Measurements from ENCODE around the gene ARHGAP15.

ARHGAP15 gene

DNA sequence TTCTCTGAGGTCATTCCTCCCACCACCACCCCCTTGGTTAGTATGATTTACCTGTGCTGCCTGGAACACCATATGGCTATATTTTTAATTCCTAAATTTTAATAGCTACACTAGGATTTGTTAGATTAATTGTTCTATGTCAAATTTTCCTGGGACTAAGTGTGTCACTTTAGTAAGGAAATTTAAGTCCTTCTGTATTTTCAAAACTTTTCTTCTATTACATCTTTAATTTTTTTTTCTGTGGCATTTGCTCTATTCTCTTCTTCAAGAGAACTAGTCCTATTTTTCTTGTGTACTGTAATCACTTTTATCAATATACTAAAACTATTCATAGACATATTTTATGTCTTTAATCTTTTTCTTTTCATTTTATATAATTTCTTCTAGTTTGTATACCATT lies 456.9 kb downstream of the ARHGAP15 start:
- Histone ChIP-seq H3K4me2 (ENCODE audit: low read length) (no peak overlapping the region), H3K9me2 (replicated peaks; ENCODE audit: control insufficient read depth, low read length) (no peaks in the 10 kb centered on the region), H3K4me1 (ENCODE audit: control insufficient read depth, low read length) (no peaks in the 10 kb centered on the region), H3K79me2 (ENCODE audit: control insufficient read depth, low read length) (no peaks in the 10 kb centered on the region), H3K27ac (ENCODE audit: low read depth, low read length) (no peak overlapping the region), H3K4me3 (ENCODE audit: low read length) (no peak overlapping the region), H3F3A (ENCODE audit: control insufficient read depth, insufficient read depth) (no peaks in the 10 kb centered on the region), H3K27me3 (ENCODE audit: control insufficient read depth, low read length) (no peaks in the 10 kb centered on the region), H3K36me3 (ENCODE audit: control insufficient read depth, low read length) (no peaks in the 10 kb centered on the region), H3K9me3 (ENCODE audit: control insufficient read depth, insufficient read depth, low read length) (no peaks in the 10 kb centered on the region), H4K20me1 (ENCODE audit: control insufficient read depth, insufficient read depth, low read depth, low read length) (no peaks in the 10 kb centered on the region)
- TF ChIP-seq, protein P1, sequence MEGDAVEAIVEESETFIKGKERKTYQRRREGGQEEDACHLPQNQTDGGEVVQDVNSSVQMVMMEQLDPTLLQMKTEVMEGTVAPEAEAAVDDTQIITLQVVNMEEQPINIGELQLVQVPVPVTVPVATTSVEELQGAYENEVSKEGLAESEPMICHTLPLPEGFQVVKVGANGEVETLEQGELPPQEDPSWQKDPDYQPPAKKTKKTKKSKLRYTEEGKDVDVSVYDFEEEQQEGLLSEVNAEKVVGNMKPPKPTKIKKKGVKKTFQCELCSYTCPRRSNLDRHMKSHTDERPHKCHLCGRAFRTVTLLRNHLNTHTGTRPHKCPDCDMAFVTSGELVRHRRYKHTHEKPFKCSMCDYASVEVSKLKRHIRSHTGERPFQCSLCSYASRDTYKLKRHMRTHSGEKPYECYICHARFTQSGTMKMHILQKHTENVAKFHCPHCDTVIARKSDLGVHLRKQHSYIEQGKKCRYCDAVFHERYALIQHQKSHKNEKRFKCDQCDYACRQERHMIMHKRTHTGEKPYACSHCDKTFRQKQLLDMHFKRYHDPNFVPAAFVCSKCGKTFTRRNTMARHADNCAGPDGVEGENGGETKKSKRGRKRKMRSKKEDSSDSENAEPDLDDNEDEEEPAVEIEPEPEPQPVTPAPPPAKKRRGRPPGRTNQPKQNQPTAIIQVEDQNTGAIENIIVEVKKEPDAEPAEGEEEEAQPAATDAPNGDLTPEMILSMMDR (IDR thresholded peaks at IDR 0.05; ENCODE audit: low read depth, low read length, poor library complexity, severe bottlenecking), result no peak
- TF ChIP-seq EZH2phosphoT487 (IDR thresholded peaks at IDR 0.05; ENCODE audit: borderline replicate concordance, low read length), result no peak

DNA sequence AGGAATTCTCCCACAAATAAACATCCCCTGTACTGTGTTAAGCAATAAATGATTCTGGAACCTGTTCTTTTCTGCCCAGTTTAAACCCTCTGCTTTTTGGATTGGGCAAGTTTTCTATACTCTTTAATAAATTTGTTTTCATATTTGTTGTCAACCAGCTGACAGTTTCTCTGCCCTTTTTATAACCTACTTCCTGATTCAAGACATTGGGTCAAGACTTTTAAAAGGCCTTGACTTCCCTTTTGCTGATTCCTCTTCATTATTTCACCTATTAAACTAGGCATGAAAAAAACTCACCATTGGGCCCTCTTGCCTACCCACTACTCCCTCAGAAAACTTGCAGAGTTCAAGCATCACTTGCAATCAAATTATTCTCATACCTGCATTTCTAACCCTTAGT lies 459.5 kb downstream of the ARHGAP15 start:
- Histone ChIP-seq H3K27me3 (ENCODE audit: control insufficient read depth, low read length) (no peaks in the 10 kb centered on the region), H3K4me2 (ENCODE audit: low read length) (no peak overlapping the region), H3K4me3 (ENCODE audit: low read length) (no peak overlapping the region), H3F3A (ENCODE audit: control insufficient read depth, insufficient read depth) (no peaks in the 10 kb centered on the region), H3K36me3 (ENCODE audit: control insufficient read depth, low read length) (no peaks in the 10 kb centered on the region), H3K79me2 (ENCODE audit: control insufficient read depth, low read length) (no peaks in the 10 kb centered on the region), H3K27ac (ENCODE audit: low read depth, low read length) (no peak overlapping the region), H4K20me1 (ENCODE audit: control insufficient read depth, insufficient read depth, low read depth, low read length) (no peaks in the 10 kb centered on the region), H3K9me2 (replicated peaks; ENCODE audit: control insufficient read depth, low read length) (no peaks in the 10 kb centered on the region), H3K9me3 (ENCODE audit: control insufficient read depth, insufficient read depth, low read length) (no peaks in the 10 kb centered on the region), H3K4me1 (ENCODE audit: control insufficient read depth, low read length) (no peaks in the 10 kb centered on the region)
- TF ChIP-seq, protein P1 (IDR thresholded peaks at IDR 0.05; ENCODE audit: low read depth, low read length, poor library complexity, severe bottlenecking), result no peak

DNA sequence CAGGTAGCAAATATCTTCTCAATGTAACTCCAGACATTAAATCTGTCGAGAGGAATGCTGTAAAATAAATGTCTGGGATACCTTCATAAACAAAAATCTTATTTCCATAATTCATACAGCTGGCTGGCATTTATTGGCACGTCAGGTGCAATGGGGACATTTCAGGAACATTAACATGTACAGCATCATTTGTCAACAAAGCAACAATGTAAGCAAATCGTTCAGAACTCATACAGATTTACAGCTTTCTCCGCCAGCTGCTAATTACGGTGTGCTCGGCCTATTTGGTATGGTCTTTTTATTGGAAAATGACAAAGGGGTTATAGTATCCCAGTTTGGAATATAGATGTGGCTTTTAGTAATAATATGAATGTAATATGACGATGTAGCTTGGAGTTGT lies 464.9 kb downstream of the ARHGAP15 start:
- H3F3A ChIP-seq (ENCODE audit: control insufficient read depth, insufficient read depth), result no peaks in the 10 kb centered on the region
- H3K9me2 ChIP-seq (replicated peaks; ENCODE audit: control insufficient read depth, low read length), result no peaks in the 10 kb centered on the region
- H3K9me3 ChIP-seq (ENCODE audit: control insufficient read depth, insufficient read depth, low read length), result no peaks in the 10 kb centered on the region
- H3K4me3 ChIP-seq (ENCODE audit: low read length), result no peak overlapping the region
- no peaks in the 10 kb centered on the region for H4K20me1 ChIP-seq (ENCODE audit: control insufficient read depth, insufficient read depth, low read depth, low read length)
- no peak overlapping the region for H3K4me2 ChIP-seq (ENCODE audit: low read length)
- TF ChIP-seq, protein P1 (IDR thresholded peaks at IDR 0.05; ENCODE audit: low read depth, low read length, poor library complexity, severe bottlenecking), result no peak
- no peak for TF ChIP-seq EZH2phosphoT487 (IDR thresholded peaks at IDR 0.05; ENCODE audit: borderline replicate concordance, low read length)
- H3K79me2 ChIP-seq (ENCODE audit: control insufficient read depth, low read length), result no peaks in the 10 kb centered on the region
- no peaks in the 10 kb centered on the region for H3K4me1 ChIP-seq (ENCODE audit: control insufficient read depth, low read length)
- H3K27ac ChIP-seq (ENCODE audit: low read depth, low read length), result no peak overlapping the region
- H3K36me3 ChIP-seq (ENCODE audit: control insufficient read depth, low read length), result no peaks in the 10 kb centered on the region
- H3K27me3 ChIP-seq (ENCODE audit: control insufficient read depth, low read length), result no peaks in the 10 kb centered on the region

DNA sequence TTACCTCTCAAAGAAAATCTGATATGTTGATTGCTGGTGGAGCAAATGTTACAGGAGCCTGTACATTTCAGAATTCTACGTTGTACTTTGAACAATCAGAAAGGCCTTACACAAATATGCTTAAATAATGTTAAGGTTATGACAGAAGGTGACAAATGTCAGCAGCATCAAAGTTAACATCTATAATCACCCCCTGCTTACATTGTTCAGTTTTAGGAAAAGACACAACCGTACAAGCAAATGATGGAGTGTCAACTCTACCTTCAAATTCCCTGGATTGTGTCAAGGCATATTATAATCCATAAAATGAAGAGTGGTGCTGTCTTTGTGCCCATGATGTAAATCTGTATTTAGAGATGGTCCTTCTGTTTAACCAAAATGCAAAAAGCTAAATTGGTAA lies 465.5 kb downstream of the ARHGAP15 start:
- H3K27me3 ChIP-seq (ENCODE audit: control insufficient read depth, low read length), result no peaks in the 10 kb centered on the region
- H4K20me1 ChIP-seq (ENCODE audit: control insufficient read depth, insufficient read depth, low read depth, low read length), result no peaks in the 10 kb centered on the region
- H3K9me3 ChIP-seq (ENCODE audit: control insufficient read depth, insufficient read depth, low read length), result no peaks in the 10 kb centered on the region
- H3K79me2 ChIP-seq (ENCODE audit: control insufficient read depth, low read length), result no peaks in the 10 kb centered on the region
- TF ChIP-seq EZH2phosphoT487 (IDR thresholded peaks at IDR 0.05; ENCODE audit: borderline replicate concordance, low read length), result no peak
- TF ChIP-seq, protein P1 (IDR thresholded peaks at IDR 0.05; ENCODE audit: low read depth, low read length, poor library complexity, severe bottlenecking), result no peak
- no peak overlapping the region for H3K4me2 ChIP-seq (ENCODE audit: low read length)
- H3K4me3 ChIP-seq (ENCODE audit: low read length), result no peak overlapping the region
- no peaks in the 10 kb centered on the region for H3K9me2 ChIP-seq (replicated peaks; ENCODE audit: control insufficient read depth, low read length)
- H3K4me1 ChIP-seq (ENCODE audit: control insufficient read depth, low read length), result no peaks in the 10 kb centered on the region
- H3K27ac ChIP-seq (ENCODE audit: low read depth, low read length), result no peak overlapping the region
- H3F3A ChIP-seq (ENCODE audit: control insufficient read depth, insufficient read depth), result no peaks in the 10 kb centered on the region
- no peaks in the 10 kb centered on the region for H3K36me3 ChIP-seq (ENCODE audit: control insufficient read depth, low read length)
